ENCODE results near the gene UBE2Z. TPM values are rescaled to one million over a fixed set of nuclear protein-coding genes. Genes with fewer than 3 reads are reported as not detected.

UBE2Z gene
- polyA plus RNA-seq, 1 donor (not counting 4 experiments of a cell fraction or from before 2014, with no cell fraction given): 132 TPM

GRCh38 chr17:48970865-48971687 is 62.9 kb downstream of the UBE2Z start:
- H2AFZ ChIP-seq (ENCODE audit: control insufficient read depth, low read length): no peak overlapping the region
- H3K9me3 ChIP-seq (ENCODE audit: control insufficient read depth, low read depth, low read length): no peaks in the 10 kb centered on the region
- DNase-seq (ENCODE audit: low read depth, low spot score) (no peak), FAIRE-seq (no peak)
- peaks cover 14% of the 10 kb centered on the region for H3K27me3 ChIP-seq (ENCODE audit: control insufficient read depth, extremely low read depth, insufficient read depth, low read length)
- no peak overlapping the region for H3K27ac ChIP-seq (ENCODE audit: control insufficient read depth, insufficient read depth, low read length)
- peaks cover 11% of the 10 kb centered on the region for H3K4me1 ChIP-seq (ENCODE audit: control insufficient read depth, extremely low read depth, insufficient read depth, low read length)
- no peak overlapping the region for H3K9ac ChIP-seq (ENCODE audit: control insufficient read depth, extremely low read depth, insufficient read depth, low read length)
- no peaks in the 10 kb centered on the region for H4K20me1 ChIP-seq (ENCODE audit: control insufficient read depth, extremely low read depth, insufficient read depth, low read length)
- H3K36me3 ChIP-seq (ENCODE audit: control insufficient read depth in 2 of 2, extremely low read depth in 1 of 2, insufficient read depth in 2 of 2, low read length in 2 of 2): no peaks in the 10 kb centered on the region
- no peaks in the 10 kb centered on the region for H3K79me2 ChIP-seq (ENCODE audit: control insufficient read depth, insufficient read depth, low read length)
- H3K4me2 ChIP-seq (ENCODE audit: control insufficient read depth, extremely low read depth, insufficient read depth, low read depth, low read length): no peak overlapping the region
- no peak for TF ChIP-seq EZH2 (IDR thresholded peaks at IDR 0.05; ENCODE audit: low read length)
- no peak for TF ChIP-seq CTCF (optimal IDR thresholded peaks at IDR 0.05 in 1 of 3, IDR thresholded peaks at IDR 0.05 in 1 of 3, conservative IDR thresholded peaks at IDR 0.05 in 1 of 3; ENCODE audit: extremely low read depth in 1 of 3, insufficient read depth in 2 of 3, low read length in 3 of 3)
- dilution Hi-C loops (cut with MboI; ENCODE audit: extremely low pct_ligation_motif_present, low sequenced_read_pairs): no loop called here
- H3K4me3 ChIP-seq (ENCODE audit: control insufficient read depth in 2 of 3, extremely low read depth in 1 of 3, insufficient read depth in 2 of 3, low read depth in 1 of 3, low read length in 3 of 3): no peak overlapping the region
- no peaks in the 10 kb centered on the region for H3K9me1 ChIP-seq (ENCODE audit: control insufficient read depth, extremely low read depth, insufficient read depth, low read length)

- no peaks in the 10 kb centered on the region for H3K79me2 ChIP-seq (ENCODE audit: control insufficient read depth, insufficient read depth, low read length)
- FAIRE-seq (no peak), DNase-seq (ENCODE audit: low read depth, low spot score) (no peak)
- no peak overlapping the region for H3K27ac ChIP-seq (ENCODE audit: control insufficient read depth, insufficient read depth, low read length)
- H3K9me3 ChIP-seq (ENCODE audit: control insufficient read depth, low read depth, low read length): no peaks in the 10 kb centered on the region
- no peaks in the 10 kb centered on the region for H3K9me1 ChIP-seq (ENCODE audit: control insufficient read depth, extremely low read depth, insufficient read depth, low read length)
- no peak overlapping the region for H2AFZ ChIP-seq (ENCODE audit: control insufficient read depth, low read length)
- H3K36me3 ChIP-seq (ENCODE audit: control insufficient read depth in 2 of 2, extremely low read depth in 1 of 2, insufficient read depth in 2 of 2, low read length in 2 of 2): no peaks in the 10 kb centered on the region
- H3K9ac ChIP-seq (ENCODE audit: control insufficient read depth, extremely low read depth, insufficient read depth, low read length): no peak overlapping the region
- H3K4me3 ChIP-seq (ENCODE audit: control insufficient read depth in 2 of 3, extremely low read depth in 1 of 3, insufficient read depth in 2 of 3, low read depth in 1 of 3, low read length in 3 of 3): no peak overlapping the region
- H3K4me2 ChIP-seq (ENCODE audit: control insufficient read depth, extremely low read depth, insufficient read depth, low read depth, low read length): peak overlapping the region; percentile 59
- TF ChIP-seq CTCF (optimal IDR thresholded peaks at IDR 0.05 in 1 of 3, IDR thresholded peaks at IDR 0.05 in 1 of 3, conservative IDR thresholded peaks at IDR 0.05 in 1 of 3; ENCODE audit: extremely low read depth in 1 of 3, insufficient read depth in 2 of 3, low read length in 3 of 3): no peak
- TF ChIP-seq EZH2 (IDR thresholded peaks at IDR 0.05; ENCODE audit: low read length): no peak
- no peaks in the 10 kb centered on the region for H4K20me1 ChIP-seq (ENCODE audit: control insufficient read depth, extremely low read depth, insufficient read depth, low read length)
- dilution Hi-C loops (cut with MboI; ENCODE audit: extremely low pct_ligation_motif_present, low sequenced_read_pairs): no loop called here
- H3K4me1 ChIP-seq (ENCODE audit: control insufficient read depth, extremely low read depth, insufficient read depth, low read length): peaks cover 11% of the 10 kb centered on the region
- peaks cover 6% of the 10 kb centered on the region for H3K27me3 ChIP-seq (ENCODE audit: control insufficient read depth, extremely low read depth, insufficient read depth, low read length)
Observed at GRCh38 chr17:48972749-48973097, 64.5 kb downstream of the UBE2Z start.
